Adipocyte (in vitro differentiated cells): ENCODE data around the gene PRSS53.

ENCODE experiments used
- DNase-seq: peaks from one replicate; pipeline ENCODE4 v3.0.0-alpha.2; 2015; ENCODE audit warnings: low read depth
- H3K27me3 ChIP-seq: replicated peaks from 2 replicates; pipeline ENCODE4 v1.7.0; 2013; ENCODE audit warnings: mild to moderate bottlenecking, low read length, moderate library complexity; ENCODE audit not compliant: control insufficient read depth, insufficient read depth
- H3K36me3 ChIP-seq: 2 replicates; pipeline ENCODE4 v1.7.0; 2013; ENCODE audit warnings: low read length, mild to moderate bottlenecking, moderate library complexity; ENCODE audit not compliant: control insufficient read depth, insufficient read depth, severe bottlenecking
- H3K4me1 ChIP-seq: 2 replicates; pipeline ENCODE4 v1.7.0; 2013; ENCODE audit warnings: mild to moderate bottlenecking, low read length, moderate library complexity; ENCODE audit not compliant: control insufficient read depth, insufficient read depth
- H3K4me3 ChIP-seq: 2 replicates; pipeline ENCODE4 v1.7.0; 2013; ENCODE audit warnings: mild to moderate bottlenecking, low read length, moderate library complexity
- H3K9ac ChIP-seq: 2 replicates; pipeline ENCODE4 v1.7.0; 2013; ENCODE audit warnings: mild to moderate bottlenecking, low read length, moderate library complexity
- H3K9me3 ChIP-seq: 2 replicates; pipeline ENCODE4 v1.7.0; 2013; ENCODE audit warnings: mild to moderate bottlenecking, low read length, moderate library complexity; ENCODE audit not compliant: control insufficient read depth

PRSS53 gene

GRCh38 chr16:31130899-31131298 is 42.2 kb upstream of the PRSS53 start:
- Histone ChIP-seq H3K9me3 (no peaks in the 10 kb centered on the region), H3K9ac (no peak overlapping the region), H3K4me3 (no peak overlapping the region), H3K27me3 (peaks cover 5% of the 10 kb centered on the region), H3K4me1 (peaks cover 10% of the 10 kb centered on the region), H3K36me3 (peaks cover 35% of the 10 kb centered on the region)
- DNase-seq: no peak

GRCh38 chr16:31130336-31130891 is 41.7 kb upstream of the PRSS53 start:
- peaks cover 5% of the 10 kb centered on the region for H3K27me3 ChIP-seq
- H3K9ac ChIP-seq: no peak overlapping the region
- DNase-seq: no peak
- peaks cover 10% of the 10 kb centered on the region for H3K4me1 ChIP-seq
- no peaks in the 10 kb centered on the region for H3K9me3 ChIP-seq
- H3K4me3 ChIP-seq: no peak overlapping the region
- peaks cover 35% of the 10 kb centered on the region for H3K36me3 ChIP-seq

GRCh38 chr16:31129568-31130335 is 41.0 kb upstream of the PRSS53 start:
- Histone ChIP-seq H3K27me3 (peaks cover under 1% of the 10 kb centered on the region), H3K9me3 (no peaks in the 10 kb centered on the region), H3K9ac (no peak overlapping the region), H3K4me1 (peaks cover 6% of the 10 kb centered on the region), H3K4me3 (no peak overlapping the region), H3K36me3 (peaks cover 35% of the 10 kb centered on the region)
- DNase-seq: no peak

GRCh38 chr16:31128711-31129567 is 40.2 kb upstream of the PRSS53 start:
- DNase-seq: no peak
- Histone ChIP-seq H3K9me3 (no peaks in the 10 kb centered on the region), H3K4me3 (no peak overlapping the region), H3K9ac (no peak overlapping the region), H3K27me3 (no peaks in the 10 kb centered on the region), H3K36me3 (peaks cover 40% of the 10 kb centered on the region), H3K4me1 (peaks cover 4% of the 10 kb centered on the region)

- H3K9ac ChIP-seq: no peak overlapping the region
- no peak for DNase-seq
- peaks cover 46% of the 10 kb centered on the region for H3K36me3 ChIP-seq
Observed at GRCh38 chr16:31127182-31127581, 38.4 kb upstream of the PRSS53 start.

GRCh38 chr16:31125844-31126243 is 37.1 kb upstream of the PRSS53 start:
- Histone ChIP-seq H3K9me3 (no peaks in the 10 kb centered on the region), H3K9ac (no peak overlapping the region), H3K4me1 (peaks cover 4% of the 10 kb centered on the region), H3K36me3 (peaks cover 47% of the 10 kb centered on the region), H3K27me3 (no peaks in the 10 kb centered on the region), H3K4me3 (no peak overlapping the region)
- DNase-seq: no peak

More at GRCh38 chr16:31127182-31127581, 38.4 kb upstream of the PRSS53 start:
- Histone ChIP-seq H3K9me3 (no peaks in the 10 kb centered on the region), H3K4me3 (no peak overlapping the region), H3K27me3 (no peaks in the 10 kb centered on the region), H3K4me1 (peaks cover 4% of the 10 kb centered on the region)

- no peak overlapping the region for H3K4me3 ChIP-seq
- no peaks in the 10 kb centered on the region for H3K9me3 ChIP-seq
- H3K9ac ChIP-seq: no peak overlapping the region
- H3K27me3 ChIP-seq: no peaks in the 10 kb centered on the region
- peaks cover 12% of the 10 kb centered on the region for H3K4me1 ChIP-seq
- peaks cover 42% of the 10 kb centered on the region for H3K36me3 ChIP-seq
- no peak for DNase-seq
Observed at GRCh38 chr16:31120129-31120528, 31.4 kb upstream of the PRSS53 start.

- H3K9me3 ChIP-seq: no peaks in the 10 kb centered on the region
- H3K4me1 ChIP-seq: peaks cover 12% of the 10 kb centered on the region
- H3K9ac ChIP-seq: peak overlapping the region; percentile 96
- H3K27me3 ChIP-seq: no peaks in the 10 kb centered on the region
- peak; percentile 83 for DNase-seq
- H3K4me3 ChIP-seq: peak overlapping the region; percentile 91
- peaks cover 35% of the 10 kb centered on the region for H3K36me3 ChIP-seq
Observed at GRCh38 chr16:31118223-31119155, 29.7 kb upstream of the PRSS53 start.

GRCh38 chr16:31117384-31118222 is 28.9 kb upstream of the PRSS53 start, which contains the start of gene KAT8:
TSS of gene KAT8 (plus strand) at chr16:31117664. CDS start at chr16:31117682, 18 bp downstream.
- peak within 1 kb of the TSS; percentile 96 for H3K9ac ChIP-seq
- H3K4me3 ChIP-seq: peak within 1 kb of the TSS; percentile 91
- DNase-seq: peak; percentile 99
- H3K27me3 ChIP-seq: no peaks in the 10 kb centered on the region
- H3K9me3 ChIP-seq: no peaks in the 10 kb centered on the region
- H3K36me3 ChIP-seq: peaks cover 40% of the 10 kb centered on the region
- H3K4me1 ChIP-seq: peaks cover 12% of the 10 kb centered on the region

GRCh38 chr16:31114468-31114867 is 25.7 kb upstream of the PRSS53 start:
- peaks cover 43% of the 10 kb centered on the region for H3K36me3 ChIP-seq
- no peaks in the 10 kb centered on the region for H3K27me3 ChIP-seq
- no peak overlapping the region for H3K9ac ChIP-seq
- H3K4me3 ChIP-seq: no peak overlapping the region
- peaks cover 12% of the 10 kb centered on the region for H3K4me1 ChIP-seq
- no peaks in the 10 kb centered on the region for H3K9me3 ChIP-seq
- no peak for DNase-seq
